ENCODE data around the gene THRB.

DNA sequence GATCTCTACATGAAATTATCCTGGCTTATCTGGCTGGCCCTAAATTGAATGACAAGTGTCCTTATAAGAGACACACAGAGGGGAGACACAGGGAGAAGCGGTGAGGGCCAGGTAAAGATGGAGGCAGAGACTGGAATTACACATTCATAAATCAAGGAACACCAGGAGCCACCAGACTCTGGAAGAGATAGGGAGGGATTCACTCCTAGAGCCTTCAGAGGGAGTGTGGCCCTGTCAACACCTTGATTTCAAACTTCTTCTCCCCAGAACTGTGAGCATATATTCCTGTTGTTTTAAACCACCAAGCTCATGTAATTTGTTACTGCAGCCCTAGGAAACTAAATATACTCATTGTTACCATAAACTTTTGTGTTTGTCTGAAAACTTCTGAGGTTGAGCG lies 193.7 kb downstream of the THRB start:
- TF ChIP-seq, protein P1, sequence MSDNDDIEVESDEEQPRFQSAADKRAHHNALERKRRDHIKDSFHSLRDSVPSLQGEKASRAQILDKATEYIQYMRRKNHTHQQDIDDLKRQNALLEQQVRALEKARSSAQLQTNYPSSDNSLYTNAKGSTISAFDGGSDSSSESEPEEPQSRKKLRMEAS (IDR thresholded peaks at IDR 0.05; ENCODE audit: low read depth, low read length): no peak
- no peak for TF ChIP-seq MYC (IDR thresholded peaks at IDR 0.05; ENCODE audit: low read depth, low read length)
